Stomach (tissue), 9 donors: Measurements from ENCODE around the gene MAG. TPM values are rescaled to one million over a fixed set of nuclear protein-coding genes. Genes with fewer than 3 reads are reported as not detected.

ENCODE experiments used
- DNase-seq, 2 donors: peaks; one replicate each; pipeline versions ENCODE4 v3.0.0 to v3.0.0-alpha.2; 2013 to 2019
- H3K27ac ChIP-seq, 5 donors: fragments of 200-600 bp in 4 of 5; sonication (generic) in 4 of 5; one replicate each; pipeline ENCODE4 v1.5.1; 2013 to 2019; ENCODE audit warnings: mild to moderate bottlenecking in 1 of 5, moderate library complexity in 1 of 5
- H3K27me3 ChIP-seq, 3 donors: fragments of 200-600 bp; sonication (generic); one replicate each; pipeline ENCODE4 v1.5.1; 2017 to 2019; ENCODE audit warnings: mixed run types in 1 of 3
- H3K36me3 ChIP-seq, 4 donors: fragments of 200-600 bp; sonication (generic); 1 replicate in 3 of 4; 2 replicates in 1 of 4; pipeline ENCODE4 v1.5.1; 2016 to 2019
- H3K4me1 ChIP-seq, 4 donors: fragments of 200-600 bp; sonication (generic); one replicate each; pipeline ENCODE4 v1.5.1; 2016 to 2019
- H3K4me3 ChIP-seq, 4 donors: fragments of 200-600 bp; sonication (generic) in 3 of 4; one replicate each; pipeline ENCODE4 v1.5.1; 2016 to 2019; ENCODE audit warnings: mild to moderate bottlenecking in 1 of 4
- H3K9me3 ChIP-seq, 4 donors: fragments of 200-600 bp; sonication (generic); one replicate each; pipeline ENCODE4 v1.5.1; 2016 to 2019
- EP300 ChIP-seq: sonication (generic); formaldehyde crosslinking; IDR thresholded peaks from one replicate; pipeline ENCODE4 v1.6.1; 2017; ENCODE audit warnings: antibody characterized with exemption
- POLR2A ChIP-seq, 4 donors: fragments of 450-650 bp; IDR thresholded peaks; one replicate each; pipeline ENCODE4 v1.6.1; 2016; ENCODE audit warnings: antibody characterized with exemption in 4 of 4, control low read depth in 2 of 4, mild to moderate bottlenecking in 1 of 4, moderate library complexity in 1 of 4
- POLR2AphosphoS5 ChIP-seq, 3 donors: sonication (generic); formaldehyde crosslinking; IDR thresholded peaks; one replicate each; pipeline ENCODE4 v1.6.1; 2016; ENCODE audit warnings: antibody characterized with exemption in 3 of 3
- WGBS, 5 donors: extraction: QIAGEN DNeasy Blood & Tissue Kit in 3 of 5; methylation state at CpG; one replicate each; pipeline versions ENCODE4 v1.1.5 to v1.1.7; 2013 to 2018; 5-methylcytosine and 5-hydroxymethylcytosine counted together
- intact Hi-C: fragments of 100-400 bp; cut with DNase I; formaldehyde crosslinking; loops from one replicate; pipeline ENCODE4 v1.15.1; 2023; ENCODE audit warnings: low total_unique reads
- polyA plus RNA-seq, 3 donors: library from polyadenylated mRNA; stranded (reverse); fragments of 200-250 nt; gene quantifications; one replicate each; pipeline ENCODE4 v1.2.3, GENCODE V29; 2013
- total RNA-seq, 5 donors: library from RNA; depleted of rRNA; stranded (reverse); fragments of >200 nt; gene quantifications; one replicate each; pipeline versions ENCODE4 v1.1.0 to v1.2.3, GENCODE V29; 2014 to 2016
- TF ChIP-seq, protein P1 (sequence below), 7 experiments: fragments of 450-650 bp in 4 of 7; fragments of 200-600 bp in 3 of 7; sonication (generic) in 3 of 7; IDR thresholded peaks; one replicate each; pipeline ENCODE4 v1.5.1; 2016 to 2019; ENCODE audit warnings: antibody characterized with exemption in 7 of 7, control low read depth in 2 of 7, mild to moderate bottlenecking in 1 of 7
- donor health status: healthy with polysubstance abuse.
- donor health status: Bipolar disorder and iron deficiency.
- donor health status: healthy.

MAG gene
- total and polyA plus RNA-seq, 8 donors: 0.05 to 5.5 (median 0.73) TPM; not detected in 5

DNA sequence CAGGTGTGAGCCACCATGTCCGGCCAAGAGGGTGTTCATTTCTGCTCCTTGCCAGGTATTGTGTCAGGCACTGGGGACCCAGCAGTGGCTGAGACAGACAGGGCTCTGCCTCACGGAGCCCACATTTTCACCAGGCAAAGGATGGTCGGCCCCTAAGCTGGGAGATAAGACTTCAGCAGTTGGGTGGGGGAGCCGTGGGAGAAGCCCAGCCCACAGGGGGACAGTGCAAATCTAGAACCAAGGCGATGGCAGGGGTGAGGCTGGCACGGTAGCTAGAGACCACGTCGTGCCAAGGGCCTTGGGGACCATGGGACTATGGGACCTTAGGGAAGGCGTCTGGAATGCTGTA, 34.9 kb upstream of the MAG start:
- Histone ChIP-seq H3K27me3 (peaks cover 0 to 5% (median 0%) of the 10 kb centered on the region in 3 donors), H3K27ac (peak overlapping the region in 2 of 5 donors; percentile 24 to 30), H3K9me3 (no peaks in the 10 kb centered on the region), H3K36me3 (peaks cover 0 to 44% (median 22%) of the 10 kb centered on the region in 4 donors), H3K4me3 (no peak overlapping the region), H3K4me1 (peaks cover 29 to 70% (median 51%) of the 10 kb centered on the region in 4 donors)
- WGBS, 5 donors: 73 to 82% (median 77%) methylated on average over 9 of the region's 9 CpGs
- no peak for TF ChIP-seq POLR2AphosphoS5 (IDR thresholded peaks at IDR 0.05)
- TF ChIP-seq POLR2A (IDR thresholded peaks at IDR 0.05): no peak
- TF ChIP-seq, protein P1, sequence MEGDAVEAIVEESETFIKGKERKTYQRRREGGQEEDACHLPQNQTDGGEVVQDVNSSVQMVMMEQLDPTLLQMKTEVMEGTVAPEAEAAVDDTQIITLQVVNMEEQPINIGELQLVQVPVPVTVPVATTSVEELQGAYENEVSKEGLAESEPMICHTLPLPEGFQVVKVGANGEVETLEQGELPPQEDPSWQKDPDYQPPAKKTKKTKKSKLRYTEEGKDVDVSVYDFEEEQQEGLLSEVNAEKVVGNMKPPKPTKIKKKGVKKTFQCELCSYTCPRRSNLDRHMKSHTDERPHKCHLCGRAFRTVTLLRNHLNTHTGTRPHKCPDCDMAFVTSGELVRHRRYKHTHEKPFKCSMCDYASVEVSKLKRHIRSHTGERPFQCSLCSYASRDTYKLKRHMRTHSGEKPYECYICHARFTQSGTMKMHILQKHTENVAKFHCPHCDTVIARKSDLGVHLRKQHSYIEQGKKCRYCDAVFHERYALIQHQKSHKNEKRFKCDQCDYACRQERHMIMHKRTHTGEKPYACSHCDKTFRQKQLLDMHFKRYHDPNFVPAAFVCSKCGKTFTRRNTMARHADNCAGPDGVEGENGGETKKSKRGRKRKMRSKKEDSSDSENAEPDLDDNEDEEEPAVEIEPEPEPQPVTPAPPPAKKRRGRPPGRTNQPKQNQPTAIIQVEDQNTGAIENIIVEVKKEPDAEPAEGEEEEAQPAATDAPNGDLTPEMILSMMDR (IDR thresholded peaks at IDR 0.05): no peak
- TF ChIP-seq EP300: no peak
- no peak for DNase-seq
- intact Hi-C loops: no loop called here

DNA sequence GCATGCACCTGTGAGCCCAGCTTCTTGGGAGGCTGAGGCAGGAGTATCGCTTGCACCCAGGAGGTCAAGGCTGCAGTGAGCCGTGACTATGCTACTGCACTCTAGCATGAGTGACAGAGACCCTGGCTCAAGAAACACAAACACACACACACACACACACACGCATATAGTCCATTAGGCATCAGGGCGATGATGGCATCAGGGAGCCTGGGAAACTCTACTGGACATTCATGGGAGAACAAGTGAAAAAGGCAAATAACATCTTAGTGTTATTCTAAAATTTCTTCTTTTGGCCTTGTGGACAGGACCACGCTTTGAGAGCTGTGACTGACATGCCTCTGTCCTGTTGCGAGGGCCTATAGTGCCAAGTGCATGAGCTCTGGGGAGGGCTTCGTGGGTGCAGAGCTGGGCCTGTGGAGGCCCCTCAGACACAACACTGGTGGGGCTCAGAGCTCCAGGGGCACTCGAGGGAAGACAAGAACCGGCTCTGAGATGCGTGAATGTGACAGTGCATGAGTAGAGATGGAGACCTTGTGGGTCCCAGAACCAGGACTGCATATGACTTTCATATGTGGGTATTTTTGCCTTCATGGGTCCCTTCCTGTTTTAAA, 31.2 kb upstream of the MAG start:
- peak in 1 of 2 donors; percentile 17 for DNase-seq
- WGBS, 5 donors: 77 to 82% (median 78%) methylated on average over 10 of the region's 10 CpGs
- H3K9me3 ChIP-seq: no peaks in the 10 kb centered on the region
- TF ChIP-seq POLR2AphosphoS5 (IDR thresholded peaks at IDR 0.05): no peak
- no peak for TF ChIP-seq EP300
- TF ChIP-seq POLR2A (IDR thresholded peaks at IDR 0.05): no peak
- TF ChIP-seq, protein P1 (IDR thresholded peaks at IDR 0.05): no peak
- no peak overlapping the region for H3K4me3 ChIP-seq
- intact Hi-C loops: loop anchor here (10.0 kb wide), 1 partner anchor 116 kb away; the partner anchor contains the start of gene FXYD7
- H3K4me1 ChIP-seq: peaks cover 8 to 68% (median 48%) of the 10 kb centered on the region in 4 donors
- H3K36me3 ChIP-seq: peaks cover 0 to 55% (median 21%) of the 10 kb centered on the region in 4 donors
- H3K27ac ChIP-seq: no peak overlapping the region
- peaks cover 0 to 5% (median 0%) of the 10 kb centered on the region in 3 donors for H3K27me3 ChIP-seq

DNA sequence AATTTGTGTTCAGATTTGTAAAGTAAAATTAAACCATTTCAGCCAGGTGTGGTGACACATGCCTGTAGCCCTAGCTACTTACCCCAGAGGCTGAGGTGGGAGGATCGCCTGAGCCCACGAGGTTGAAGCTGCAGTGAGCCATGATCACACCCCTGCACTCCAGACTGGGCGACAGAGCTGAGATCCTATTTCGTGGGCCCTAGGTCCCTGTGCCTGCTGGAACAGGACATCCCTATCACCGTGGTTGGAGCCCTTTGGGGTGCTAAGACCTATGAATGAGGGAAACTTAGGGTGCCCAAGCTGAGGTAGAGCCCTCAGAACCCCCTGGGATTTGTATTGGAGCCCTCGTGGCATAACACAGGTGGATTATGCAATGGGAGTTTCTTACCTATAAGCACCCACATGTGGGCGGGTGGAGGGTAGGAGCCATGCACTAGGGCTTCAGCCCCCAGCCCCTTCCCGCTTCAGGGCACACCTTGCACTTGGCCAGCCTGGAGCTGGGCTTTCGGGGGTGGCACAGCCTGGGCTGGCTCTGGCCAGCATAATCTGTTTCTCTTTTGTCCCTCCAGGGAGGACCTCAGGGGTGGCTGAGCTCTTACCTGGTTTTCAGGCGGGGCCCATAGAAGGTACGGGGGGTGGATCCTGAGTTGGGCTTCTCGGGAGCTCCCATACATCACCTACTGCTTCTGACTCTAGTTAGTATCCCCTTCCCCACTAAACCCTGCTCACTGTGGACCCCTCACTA, 30.4 kb upstream of the MAG start:
- Histone ChIP-seq H3K4me3 (no peak overlapping the region), H3K27me3 (peaks cover 0 to 5% (median 0%) of the 10 kb centered on the region in 3 donors), H3K9me3 (no peaks in the 10 kb centered on the region), H3K27ac (peak overlapping the region in 4 of 5 donors; percentile 7 to 18 (median 17)), H3K4me1 (peaks cover 11 to 69% (median 51%) of the 10 kb centered on the region in 4 donors), H3K36me3 (peaks cover 0 to 62% (median 23%) of the 10 kb centered on the region in 4 donors)
- intact Hi-C loops: loop anchor here (10.0 kb wide), 1 partner anchor 117 kb away; the partner anchor contains the start of gene FXYD7
- WGBS, 5 donors: 46 to 70% (median 61%) methylated on average over 10 to 12 of the region's 12 CpGs
- DNase-seq: peak in 1 of 2 donors; percentile 17
- TF ChIP-seq EP300 (no peak), POLR2A (IDR thresholded peaks at IDR 0.05) (no peak), POLR2AphosphoS5 (IDR thresholded peaks at IDR 0.05) (no peak)
- TF ChIP-seq, protein P1 (IDR thresholded peaks at IDR 0.05): no peak

DNA sequence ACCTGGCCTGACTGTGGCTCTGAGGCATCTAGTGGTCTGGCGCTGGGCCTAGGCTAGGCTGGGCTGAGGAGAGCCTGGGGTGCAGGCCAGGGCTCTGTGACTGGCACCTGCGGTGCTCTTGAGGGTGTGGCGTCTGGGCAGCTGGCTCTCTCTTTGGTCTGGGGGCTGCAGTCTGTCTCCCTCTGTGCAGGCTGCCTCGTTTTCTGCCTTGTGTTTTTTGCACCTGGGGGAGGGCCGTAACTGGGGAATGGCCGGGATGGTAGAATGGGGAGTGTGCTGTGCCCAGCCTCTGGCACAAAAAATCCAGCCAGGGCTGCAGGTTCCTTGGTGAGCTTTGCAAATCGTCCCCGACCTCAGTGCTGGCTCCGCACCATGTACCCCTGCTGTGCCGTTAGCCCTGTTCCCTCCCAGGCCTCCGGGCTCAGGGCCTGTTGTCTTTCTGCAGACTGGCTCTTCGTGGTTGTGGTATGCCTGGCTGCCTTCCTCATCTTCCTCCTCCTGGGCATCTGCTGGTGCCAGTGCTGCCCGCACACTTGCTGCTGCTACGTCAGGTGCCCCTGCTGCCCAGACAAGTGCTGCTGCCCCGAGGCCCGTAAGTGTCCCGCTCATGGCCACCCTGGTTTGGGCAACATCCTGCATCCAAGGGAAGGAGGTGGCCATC, 29.7 kb upstream of the MAG start:
- Histone ChIP-seq H3K4me3 (no peak overlapping the region), H3K4me1 (peaks cover 18 to 69% (median 52%) of the 10 kb centered on the region in 4 donors), H3K27ac (peak overlapping the region in 3 of 5 donors; percentile 7 to 27 (median 16)), H3K9me3 (no peaks in the 10 kb centered on the region), H3K36me3 (peaks cover 0 to 63% (median 24%) of the 10 kb centered on the region in 4 donors), H3K27me3 (no peaks in the 10 kb centered on the region)
- TF ChIP-seq POLR2A (IDR thresholded peaks at IDR 0.05): no peak
- no peak for TF ChIP-seq EP300
- no peak for TF ChIP-seq POLR2AphosphoS5 (IDR thresholded peaks at IDR 0.05)
- TF ChIP-seq, protein P1 (IDR thresholded peaks at IDR 0.05): no peak
- DNase-seq: peak in 1 of 2 donors; percentile 63
- intact Hi-C loops: loop anchor here (10.0 kb wide), 1 partner anchor 117 kb away; the partner anchor contains the start of gene FXYD7
- WGBS, 5 donors: 45 to 70% (median 57%) methylated on average over 13 to 17 of the region's 17 CpGs
